Muscle layer of duodenum (tissue), 2 donors: Measurements from ENCODE around the gene FAM107B.

Experiments
- H3K27ac ChIP-seq: one replicate; pipeline ENCODE4 v1.7.0; 2013; ENCODE audit warnings: mild to moderate bottlenecking, low read length
- H3K27me3 ChIP-seq: one replicate; pipeline ENCODE4 v1.7.0; 2013; ENCODE audit warnings: low read depth, mild to moderate bottlenecking, control low read depth, low read length
- H3K36me3 ChIP-seq, 2 donors: one replicate each; pipeline ENCODE4 v1.7.0; 2013; ENCODE audit warnings: low read length in 2 of 2, control low read depth in 1 of 2, mild to moderate bottlenecking in 1 of 2; ENCODE audit not compliant: insufficient read depth in 2 of 2, control insufficient read depth in 1 of 2
- H3K4me1 ChIP-seq, 2 donors: one replicate each; pipeline ENCODE4 v1.7.0; 2013; ENCODE audit warnings: low read length in 2 of 2, mild to moderate bottlenecking in 2 of 2, control low read depth in 1 of 2, moderate library complexity in 1 of 2; ENCODE audit not compliant: insufficient read depth in 2 of 2, control insufficient read depth in 1 of 2
- H3K4me3 ChIP-seq, 2 donors: one replicate each; pipeline ENCODE4 v1.7.0; 2013; ENCODE audit warnings: low read length in 2 of 2, low read depth in 1 of 2, mild to moderate bottlenecking in 1 of 2
- H3K9me3 ChIP-seq, 2 donors: one replicate each; pipeline ENCODE4 v1.7.0; 2013; ENCODE audit warnings: low read length in 2 of 2, control low read depth in 1 of 2, mild to moderate bottlenecking in 1 of 2; ENCODE audit not compliant: control insufficient read depth in 1 of 2
- donor health status: healthy.

FAM107B gene

DNA sequence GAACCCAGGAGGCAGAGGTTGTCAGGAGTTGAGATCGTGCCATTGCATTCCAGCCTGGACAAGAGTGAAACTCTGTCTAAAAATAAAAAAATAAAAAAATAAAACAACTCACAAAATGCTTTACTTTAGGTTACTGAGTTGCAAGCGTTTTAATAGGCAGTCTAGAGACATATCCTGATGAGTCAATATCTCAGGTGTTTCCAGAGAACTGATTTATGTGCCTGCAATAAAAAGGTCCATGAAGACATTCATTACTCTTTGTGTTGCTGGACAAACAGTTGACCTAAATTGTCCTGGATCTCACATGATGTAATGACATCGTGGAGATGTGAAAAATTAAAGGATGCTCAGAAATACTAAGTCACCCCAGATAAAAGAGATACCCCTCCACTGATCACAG, 31.6 kb upstream of the FAM107B start:
- Histone ChIP-seq H3K9me3 (no peaks in the 10 kb centered on the region), H3K27me3 (no peaks in the 10 kb centered on the region), H3K4me1 (no peaks in the 10 kb centered on the region), H3K27ac (no peak overlapping the region), H3K36me3 (no peaks in the 10 kb centered on the region), H3K4me3 (no peak overlapping the region)

- Histone ChIP-seq H3K9me3 (no peaks in the 10 kb centered on the region), H3K27ac (no peak overlapping the region), H3K36me3 (no peaks in the 10 kb centered on the region), H3K4me1 (no peaks in the 10 kb centered on the region), H3K4me3 (no peak overlapping the region), H3K27me3 (no peaks in the 10 kb centered on the region)
Measured at GRCh38 chr10:14803827-14804226, 29.1 kb upstream of the FAM107B start.

DNA sequence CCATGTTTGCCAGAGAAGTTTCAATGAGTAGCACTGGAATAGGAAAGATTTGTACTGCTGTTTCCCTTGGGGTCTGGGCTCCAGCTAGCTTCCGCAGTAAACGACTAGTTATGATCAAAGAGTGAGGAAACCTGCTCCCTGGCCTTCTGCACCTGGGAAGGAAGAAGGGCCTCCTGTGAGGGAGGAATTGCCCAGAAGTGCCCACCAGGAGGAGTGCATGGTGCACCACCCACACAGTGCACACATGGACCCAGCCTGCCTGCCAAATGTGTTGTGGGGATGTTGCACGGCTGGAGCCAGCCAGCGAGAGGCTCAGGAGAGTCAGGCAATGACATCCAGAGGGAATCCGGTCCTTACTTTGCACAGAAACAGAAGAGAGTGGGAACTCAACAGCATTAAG, 27.0 kb upstream of the FAM107B start:
- Histone ChIP-seq H3K27ac (no peak overlapping the region), H3K4me1 (no peaks in the 10 kb centered on the region), H3K9me3 (no peaks in the 10 kb centered on the region), H3K4me3 (no peak overlapping the region), H3K27me3 (no peaks in the 10 kb centered on the region), H3K36me3 (no peaks in the 10 kb centered on the region)

GRCh38 chr10:14800397-14800796, 25.7 kb upstream of the FAM107B start:
- Histone ChIP-seq H3K27me3 (no peaks in the 10 kb centered on the region), H3K27ac (no peak overlapping the region), H3K4me3 (no peak overlapping the region), H3K4me1 (no peaks in the 10 kb centered on the region), H3K9me3 (no peaks in the 10 kb centered on the region), H3K36me3 (no peaks in the 10 kb centered on the region)

- H3K36me3 ChIP-seq, result no peaks in the 10 kb centered on the region
- H3K27me3 ChIP-seq, result no peaks in the 10 kb centered on the region
- H3K9me3 ChIP-seq, result no peaks in the 10 kb centered on the region
- no peaks in the 10 kb centered on the region for H3K4me1 ChIP-seq
- no peak overlapping the region for H3K27ac ChIP-seq
- no peak overlapping the region for H3K4me3 ChIP-seq
Measured at GRCh38 chr10:14798636-14799035, 23.9 kb upstream of the FAM107B start.

DNA sequence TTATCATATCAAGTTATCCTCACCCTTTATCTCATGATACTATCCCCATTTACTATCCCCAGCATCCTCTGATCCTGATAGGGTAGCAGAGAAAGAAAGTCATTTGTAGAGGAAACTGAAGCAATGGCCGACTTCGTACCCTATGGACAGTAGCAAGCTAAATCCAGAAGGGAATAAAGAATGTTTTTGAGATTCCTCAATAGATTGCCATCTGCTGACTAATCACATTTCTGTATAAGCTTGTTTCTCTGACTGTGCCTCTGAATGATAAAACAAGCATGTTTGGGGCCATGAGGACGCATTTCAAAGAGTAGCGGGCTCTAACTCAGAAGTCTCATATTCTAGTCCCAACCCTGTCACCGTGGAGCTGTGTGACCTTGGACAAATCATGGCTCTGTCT, 13.2 kb upstream of the FAM107B start:
- no peaks in the 10 kb centered on the region for H3K4me1 ChIP-seq
- no peak overlapping the region for H3K4me3 ChIP-seq
- H3K36me3 ChIP-seq, result no peaks in the 10 kb centered on the region
- H3K27me3 ChIP-seq, result no peaks in the 10 kb centered on the region
- no peaks in the 10 kb centered on the region for H3K9me3 ChIP-seq
- no peak overlapping the region for H3K27ac ChIP-seq

DNA sequence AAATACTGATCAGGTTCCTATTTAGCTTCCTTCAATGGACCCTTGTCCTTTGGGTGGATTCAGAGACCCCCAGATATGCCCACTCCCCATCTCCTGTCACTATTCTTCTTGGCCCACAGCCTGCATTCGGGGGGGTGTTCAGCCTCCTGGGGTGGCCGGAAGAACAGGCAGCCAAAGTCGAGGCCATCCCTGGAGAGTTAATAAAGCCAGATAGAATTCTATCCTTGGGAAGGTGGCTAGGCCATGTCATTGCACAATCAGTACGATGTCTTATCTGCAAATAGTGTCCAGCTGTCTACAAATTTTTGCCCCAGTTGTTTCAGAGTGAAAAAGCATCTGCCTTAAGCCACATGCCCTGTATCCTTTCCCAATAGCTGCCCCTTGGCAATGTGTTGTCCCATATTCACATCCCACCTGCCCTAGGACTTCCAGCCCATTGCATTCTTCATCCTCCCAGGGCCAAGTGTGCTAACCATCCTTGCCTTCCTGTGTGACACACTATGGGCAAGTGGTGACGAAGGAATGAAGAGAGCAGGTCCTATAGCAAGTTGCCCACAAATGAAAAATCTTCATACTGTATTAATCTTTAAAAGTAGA, 9.9 kb upstream of the FAM107B start:
- Histone ChIP-seq H3K27ac (no peak overlapping the region), H3K4me3 (no peak overlapping the region), H3K36me3 (no peaks in the 10 kb centered on the region), H3K9me3 (no peaks in the 10 kb centered on the region), H3K27me3 (no peaks in the 10 kb centered on the region), H3K4me1 (no peaks in the 10 kb centered on the region)

DNA sequence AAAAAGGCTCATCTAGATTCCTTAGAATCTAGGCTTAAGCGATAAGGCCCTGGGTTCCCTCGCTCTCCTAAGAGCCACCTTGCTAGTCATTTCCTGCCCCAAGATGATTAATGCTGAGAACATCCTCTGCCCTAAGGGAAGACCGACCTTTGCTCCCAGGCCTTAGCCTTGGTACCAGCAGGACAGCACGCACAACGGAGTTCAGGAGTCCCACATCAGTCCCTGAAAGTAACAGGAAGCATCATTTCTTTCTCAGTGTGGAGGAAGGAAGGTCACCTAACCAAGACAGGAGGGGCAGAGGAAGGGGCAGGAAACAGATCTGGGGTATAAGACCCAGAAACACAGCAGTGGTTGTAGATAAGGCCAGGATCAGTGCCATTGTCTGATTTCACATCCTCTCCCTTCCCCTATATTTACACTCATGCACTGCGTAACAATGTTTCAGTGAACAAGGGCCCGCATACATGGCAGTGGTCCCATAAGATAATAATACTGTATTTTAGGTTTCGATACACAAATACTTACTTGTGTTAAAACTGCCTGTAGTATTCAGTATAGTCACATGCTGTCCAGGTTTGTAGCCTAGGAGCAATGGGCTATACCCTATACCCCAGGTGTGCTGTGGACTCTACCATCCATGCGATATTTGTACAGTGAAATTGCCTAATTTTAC, 8.1 kb upstream of the FAM107B start:
- Histone ChIP-seq H3K27me3 (no peaks in the 10 kb centered on the region), H3K4me3 (no peak overlapping the region), H3K36me3 (no peaks in the 10 kb centered on the region)

GRCh38 chr10:14781763-14782162, 7.1 kb upstream of the FAM107B start:
- Histone ChIP-seq H3K27me3 (no peaks in the 10 kb centered on the region), H3K4me1 (peaks cover 0 to 7% of the 10 kb centered on the region in 2 donors), H3K27ac (no peak overlapping the region), H3K4me3 (no peak overlapping the region), H3K36me3 (no peaks in the 10 kb centered on the region), H3K9me3 (no peaks in the 10 kb centered on the region)

More for the DNA sequence above, 8.1 kb upstream of the FAM107B start:
- Histone ChIP-seq H3K27ac (no peak overlapping the region), H3K9me3 (no peaks in the 10 kb centered on the region), H3K4me1 (peaks cover 0 to 7% of the 10 kb centered on the region in 2 donors)

GRCh38 chr10:14779001-14779651, 4.4 kb upstream of the FAM107B start:
- Histone ChIP-seq H3K27ac (no peak overlapping the region), H3K9me3 (no peaks in the 10 kb centered on the region), H3K36me3 (no peaks in the 10 kb centered on the region), H3K27me3 (no peaks in the 10 kb centered on the region), H3K4me3 (no peak overlapping the region), H3K4me1 (peaks cover 0 to 7% of the 10 kb centered on the region in 2 donors)

GRCh38 chr10:14776546-14776945, 1.8 kb upstream of the FAM107B start:
- Histone ChIP-seq H3K27ac (no peak overlapping the region), H3K4me1 (peaks cover 0 to 7% of the 10 kb centered on the region in 2 donors), H3K4me3 (no peak overlapping the region)

More at GRCh38 chr10:14776546-14776945, 1.8 kb upstream of the FAM107B start:
- Histone ChIP-seq H3K36me3 (no peaks in the 10 kb centered on the region), H3K27me3 (no peaks in the 10 kb centered on the region), H3K9me3 (no peaks in the 10 kb centered on the region)
